ENCODE measurements around the gene SPRING1.

The SPRING1 gene

GRCh38 chr12:116736962-116737773 is 701 bp downstream of the SPRING1 start:
- DNase-seq (ENCODE audit: insufficient read length), result peak; percentile 18
- no peak for FAIRE-seq
- TF ChIP-seq POLR2AphosphoS5 (IDR thresholded peaks at IDR 0.05; ENCODE audit: low read depth, low read length), result no peak
- TF ChIP-seq POLR2A (IDR thresholded peaks at IDR 0.05; ENCODE audit: low read depth, low read length), result no peak
- no peak for TF ChIP-seq TAF1 (IDR thresholded peaks at IDR 0.05; ENCODE audit: borderline replicate concordance, low read depth, low read length)

GRCh38 chr12:116735951-116736599 is 1.8 kb downstream of the SPRING1 start:
- DNase-seq (ENCODE audit: insufficient read length) (no peak), FAIRE-seq (no peak)
- no peak for TF ChIP-seq POLR2AphosphoS5 (IDR thresholded peaks at IDR 0.05; ENCODE audit: low read depth, low read length)

GRCh38 chr12:116735084-116735483 is 2.8 kb downstream of the SPRING1 start:
- no peak for FAIRE-seq
- no peak for TF ChIP-seq POLR2AphosphoS5 (IDR thresholded peaks at IDR 0.05; ENCODE audit: low read depth, low read length)
- no peak for TF ChIP-seq TAF1 (IDR thresholded peaks at IDR 0.05; ENCODE audit: borderline replicate concordance, low read depth, low read length)
- TF ChIP-seq POLR2A (IDR thresholded peaks at IDR 0.05; ENCODE audit: low read depth, low read length), result no peak

GRCh38 chr12:116734156-116734768 is 3.6 kb downstream of the SPRING1 start:
- no peak for DNase-seq (ENCODE audit: insufficient read length)
- no peak for FAIRE-seq
- no peak for TF ChIP-seq POLR2A (IDR thresholded peaks at IDR 0.05; ENCODE audit: low read depth, low read length)
- no peak for TF ChIP-seq TAF1 (IDR thresholded peaks at IDR 0.05; ENCODE audit: borderline replicate concordance, low read depth, low read length)
- no peak for TF ChIP-seq POLR2AphosphoS5 (IDR thresholded peaks at IDR 0.05; ENCODE audit: low read depth, low read length)

More at GRCh38 chr12:116735084-116735483, 2.8 kb downstream of the SPRING1 start:
- no peak for DNase-seq (ENCODE audit: insufficient read length)

- no peak for FAIRE-seq
Observed at GRCh38 chr12:116731801-116732200, 6.1 kb downstream of the SPRING1 start.

GRCh38 chr12:116727891-116728290 is 10.0 kb downstream of the SPRING1 start:
- no peak for FAIRE-seq
- DNase-seq (ENCODE audit: insufficient read length), result no peak
- TF ChIP-seq POLR2A (IDR thresholded peaks at IDR 0.05; ENCODE audit: low read depth, low read length), result no peak
- no peak for TF ChIP-seq TAF1 (IDR thresholded peaks at IDR 0.05; ENCODE audit: borderline replicate concordance, low read depth, low read length)
- no peak for TF ChIP-seq POLR2AphosphoS5 (IDR thresholded peaks at IDR 0.05; ENCODE audit: low read depth, low read length)

More at GRCh38 chr12:116731801-116732200, 6.1 kb downstream of the SPRING1 start:
- TF ChIP-seq TAF1 (IDR thresholded peaks at IDR 0.05; ENCODE audit: borderline replicate concordance, low read depth, low read length) (no peak), POLR2AphosphoS5 (IDR thresholded peaks at IDR 0.05; ENCODE audit: low read depth, low read length) (no peak), POLR2A (IDR thresholded peaks at IDR 0.05; ENCODE audit: low read depth, low read length) (no peak)
- DNase-seq (ENCODE audit: insufficient read length), result no peak

- DNase-seq (ENCODE audit: insufficient read length), result no peak
- TF ChIP-seq POLR2AphosphoS5 (IDR thresholded peaks at IDR 0.05; ENCODE audit: low read depth, low read length) (no peak), POLR2A (IDR thresholded peaks at IDR 0.05; ENCODE audit: low read depth, low read length) (no peak), TAF1 (IDR thresholded peaks at IDR 0.05; ENCODE audit: borderline replicate concordance, low read depth, low read length) (no peak)
- no peak for FAIRE-seq
Observed at GRCh38 chr12:116727261-116727660, 10.6 kb downstream of the SPRING1 start.

- DNase-seq (ENCODE audit: insufficient read length) (no peak), FAIRE-seq (no peak)
- TF ChIP-seq POLR2AphosphoS5 (IDR thresholded peaks at IDR 0.05; ENCODE audit: low read depth, low read length) (no peak), TAF1 (IDR thresholded peaks at IDR 0.05; ENCODE audit: borderline replicate concordance, low read depth, low read length) (no peak), POLR2A (IDR thresholded peaks at IDR 0.05; ENCODE audit: low read depth, low read length) (no peak)
Observed at GRCh38 chr12:116726694-116727093, 11.2 kb downstream of the SPRING1 start.

- DNase-seq (ENCODE audit: insufficient read length) (no peak), FAIRE-seq (no peak)
- TF ChIP-seq POLR2AphosphoS5 (IDR thresholded peaks at IDR 0.05; ENCODE audit: low read depth, low read length), result no peak
- TF ChIP-seq POLR2A (IDR thresholded peaks at IDR 0.05; ENCODE audit: low read depth, low read length), result no peak
- no peak for TF ChIP-seq TAF1 (IDR thresholded peaks at IDR 0.05; ENCODE audit: borderline replicate concordance, low read depth, low read length)
Observed at GRCh38 chr12:116722245-116722644, 15.6 kb downstream of the SPRING1 start.

- no peak for TF ChIP-seq POLR2A (IDR thresholded peaks at IDR 0.05; ENCODE audit: low read depth, low read length)
- no peak for TF ChIP-seq TAF1 (IDR thresholded peaks at IDR 0.05; ENCODE audit: borderline replicate concordance, low read depth, low read length)
- no peak for TF ChIP-seq POLR2AphosphoS5 (IDR thresholded peaks at IDR 0.05; ENCODE audit: low read depth, low read length)
- no peak for DNase-seq (ENCODE audit: insufficient read length)
- no peak for FAIRE-seq
Observed at GRCh38 chr12:116719731-116720528, 17.9 kb downstream of the SPRING1 start.

Measured in GM12892 (cell line).